ENCODE data around the gene MIF4GD. TPM values are rescaled to one million over a fixed set of nuclear protein-coding genes. Genes with fewer than 3 reads are reported as not detected.

MIF4GD gene
- total RNA-seq, 1 donor from 2014 or later, result 5.0 TPM

GRCh38 chr17:75246404-75246803 is 24.6 kb downstream of the MIF4GD start:
- H3K4me1 Mint-ChIP-seq (ENCODE audit: low read depth, unreplicated experiment), result peaks cover 10% of the 10 kb centered on the region
- Histone ChIP-seq H3K4me2 (ENCODE audit: low read length) (no peak overlapping the region), H3K36me3 (ENCODE audit: insufficient read depth, low read length) (peaks cover 20% of the 10 kb centered on the region), H3K27ac (ENCODE audit: low read depth, low read length) (no peak overlapping the region), H4K20me1 (ENCODE audit: insufficient read depth, low read length) (peaks cover 55% of the 10 kb centered on the region), H3K4me3 (ENCODE audit: insufficient read depth, low read depth, low read length) (no peak overlapping the region), H3K27me3 (ENCODE audit: insufficient read depth, low read length) (no peaks in the 10 kb centered on the region), H2AFZ (ENCODE audit: low read depth, low read length) (no peak overlapping the region), H3K79me2 (ENCODE audit: insufficient read depth, low read length) (peaks cover 31% of the 10 kb centered on the region), H3K9ac (ENCODE audit: low read length) (no peak overlapping the region), H3K9me3 (ENCODE audit: insufficient read depth, low read depth, low read length) (no peaks in the 10 kb centered on the region), H3K4me1 (ENCODE audit: insufficient read depth, low read length) (no peaks in the 10 kb centered on the region)
- H3K27ac Mint-ChIP-seq (ENCODE audit: unreplicated experiment), result no peak overlapping the region
- no peak overlapping the region for H3K4me3 Mint-ChIP-seq (ENCODE audit: unreplicated experiment)
- FAIRE-seq (no peak), DNase-seq (ENCODE audit: low read depth) (no peak)
- no peak for TF ChIP-seq EZH2 (IDR thresholded peaks at IDR 0.05; ENCODE audit: insufficient read depth, low read length)
- no peak for TF ChIP-seq CTCF (IDR thresholded peaks at IDR 0.05; ENCODE audit: insufficient read depth, low read depth, low read length)
- H3K27me3 Mint-ChIP-seq (ENCODE audit: low read depth, unreplicated experiment), result no peaks in the 10 kb centered on the region
- H3K9me3 Mint-ChIP-seq (ENCODE audit: unreplicated experiment), result no peaks in the 10 kb centered on the region
- peaks cover 20% of the 10 kb centered on the region for H3K36me3 Mint-ChIP-seq (ENCODE audit: low read depth, unreplicated experiment)

DNA sequence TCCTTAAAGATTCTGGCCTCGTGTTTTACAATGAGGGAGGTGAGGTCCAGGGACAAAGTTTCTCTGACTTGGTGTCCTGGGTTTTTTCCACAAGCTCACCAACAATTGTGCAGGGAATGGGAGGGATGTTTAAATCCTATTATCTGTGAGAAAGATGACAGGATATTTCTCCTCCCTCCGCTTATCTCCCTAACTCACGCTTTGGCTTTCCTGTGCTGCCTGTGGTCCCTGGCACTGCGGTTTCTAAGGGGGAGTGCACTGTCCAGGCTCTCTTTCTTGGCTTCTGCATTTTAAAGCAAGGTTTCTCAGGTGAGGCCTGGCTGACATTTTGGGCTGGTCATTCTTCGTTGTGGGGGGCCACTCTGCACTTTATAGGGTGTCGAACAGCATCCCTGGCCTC is 26.0 kb downstream of the MIF4GD start:
- Histone ChIP-seq H3K27ac (ENCODE audit: low read depth, low read length) (no peak overlapping the region), H3K4me2 (ENCODE audit: low read length) (no peak overlapping the region), H3K4me1 (ENCODE audit: insufficient read depth, low read length) (no peaks in the 10 kb centered on the region), H3K27me3 (ENCODE audit: insufficient read depth, low read length) (no peaks in the 10 kb centered on the region), H4K20me1 (ENCODE audit: insufficient read depth, low read length) (peaks cover 54% of the 10 kb centered on the region), H2AFZ (ENCODE audit: low read depth, low read length) (no peak overlapping the region), H3K4me3 (ENCODE audit: insufficient read depth, low read depth, low read length) (no peak overlapping the region), H3K79me2 (ENCODE audit: insufficient read depth, low read length) (peaks cover 18% of the 10 kb centered on the region), H3K9me3 (ENCODE audit: insufficient read depth, low read depth, low read length) (no peaks in the 10 kb centered on the region), H3K36me3 (ENCODE audit: insufficient read depth, low read length) (peaks cover 24% of the 10 kb centered on the region), H3K9ac (ENCODE audit: low read length) (no peak overlapping the region)
- H3K4me1 Mint-ChIP-seq (ENCODE audit: low read depth, unreplicated experiment), result peaks cover 7% of the 10 kb centered on the region
- DNase-seq (ENCODE audit: low read depth) (no peak), FAIRE-seq (no peak)
- H3K9me3 Mint-ChIP-seq (ENCODE audit: unreplicated experiment), result no peaks in the 10 kb centered on the region
- no peak for TF ChIP-seq CTCF (IDR thresholded peaks at IDR 0.05; ENCODE audit: insufficient read depth, low read depth, low read length)
- no peak for TF ChIP-seq EZH2 (IDR thresholded peaks at IDR 0.05; ENCODE audit: insufficient read depth, low read length)
- no peak overlapping the region for H3K27ac Mint-ChIP-seq (ENCODE audit: unreplicated experiment)
- H3K4me3 Mint-ChIP-seq (ENCODE audit: unreplicated experiment), result no peak overlapping the region
- peaks cover 21% of the 10 kb centered on the region for H3K36me3 Mint-ChIP-seq (ENCODE audit: low read depth, unreplicated experiment)
- H3K27me3 Mint-ChIP-seq (ENCODE audit: low read depth, unreplicated experiment), result no peaks in the 10 kb centered on the region

DNA sequence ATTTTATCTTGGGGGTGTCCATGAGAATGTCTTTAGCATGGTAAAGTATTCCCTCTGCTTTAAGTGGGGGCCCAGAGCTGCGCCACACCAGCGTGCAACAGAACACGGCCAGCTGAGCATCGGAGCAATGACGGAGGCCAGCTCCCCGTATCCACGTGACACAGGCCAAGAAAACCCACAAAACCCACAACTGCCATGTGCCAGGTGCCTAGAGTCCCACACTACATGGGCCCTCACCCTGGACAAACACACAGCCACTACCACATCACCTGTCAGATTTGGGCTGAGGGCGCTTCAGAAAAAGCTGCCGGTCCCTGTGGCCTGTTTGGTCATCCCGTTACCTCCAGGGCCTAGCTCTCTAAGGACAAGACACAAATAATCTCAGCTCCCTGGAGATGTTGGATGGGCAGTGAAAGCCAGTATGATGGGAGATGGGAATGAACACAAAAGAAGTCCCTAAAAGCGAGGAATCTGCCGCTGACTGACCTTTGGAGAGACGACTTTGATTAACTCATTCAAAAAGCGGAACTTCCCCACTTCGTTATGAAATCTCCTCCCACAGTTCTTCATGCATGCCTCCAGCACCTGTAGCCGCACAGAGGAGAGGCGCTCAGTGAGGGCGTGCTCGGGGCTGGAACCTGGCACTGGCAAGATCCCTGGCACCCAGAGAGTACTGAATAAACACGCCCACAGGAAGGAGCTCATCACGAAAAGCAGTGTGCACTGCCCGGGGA is 26.7 kb downstream of the MIF4GD start:
- no peak overlapping the region for H2AFZ ChIP-seq (ENCODE audit: low read depth, low read length)
- no peak overlapping the region for H3K27ac ChIP-seq (ENCODE audit: low read depth, low read length)
- Mint-ChIP-seq H3K9me3 (ENCODE audit: unreplicated experiment) (no peaks in the 10 kb centered on the region), H3K27me3 (ENCODE audit: low read depth, unreplicated experiment) (no peaks in the 10 kb centered on the region), H3K36me3 (ENCODE audit: low read depth, unreplicated experiment) (peaks cover 21% of the 10 kb centered on the region), H3K4me3 (ENCODE audit: unreplicated experiment) (no peak overlapping the region), H3K27ac (ENCODE audit: unreplicated experiment) (peak overlapping the region; percentile 10), H3K4me1 (ENCODE audit: low read depth, unreplicated experiment) (no peaks in the 10 kb centered on the region)
- H3K9me3 ChIP-seq (ENCODE audit: insufficient read depth, low read depth, low read length), result no peaks in the 10 kb centered on the region
- H3K4me1 ChIP-seq (ENCODE audit: insufficient read depth, low read length), result no peaks in the 10 kb centered on the region
- H3K79me2 ChIP-seq (ENCODE audit: insufficient read depth, low read length), result peaks cover 11% of the 10 kb centered on the region
- no peaks in the 10 kb centered on the region for H3K27me3 ChIP-seq (ENCODE audit: insufficient read depth, low read length)
- TF ChIP-seq CTCF (IDR thresholded peaks at IDR 0.05; ENCODE audit: insufficient read depth, low read depth, low read length) (no peak), EZH2 (IDR thresholded peaks at IDR 0.05; ENCODE audit: insufficient read depth, low read length) (no peak)
- DNase-seq (ENCODE audit: low read depth) (no peak), FAIRE-seq (no peak)
- no peak overlapping the region for H3K9ac ChIP-seq (ENCODE audit: low read length)
- no peak overlapping the region for H3K4me2 ChIP-seq (ENCODE audit: low read length)
- peaks cover 24% of the 10 kb centered on the region for H3K36me3 ChIP-seq (ENCODE audit: insufficient read depth, low read length)
- H4K20me1 ChIP-seq (ENCODE audit: insufficient read depth, low read length), result peaks cover 51% of the 10 kb centered on the region
- no peak overlapping the region for H3K4me3 ChIP-seq (ENCODE audit: insufficient read depth, low read depth, low read length)
